Measurements from ENCODE around the gene TIGD7.
"Not testable (repeated sequence)": the region's sequence is repeated elsewhere in the genome, so short reads cannot be mapped to it uniquely, and the experiment has no call there.

The TIGD7 gene

GRCh38 chr16:3282103-3282729 lies 23.0 kb downstream of the TIGD7 start:
- DNase-seq (ENCODE audit: low read depth) = no peak

- DNase-seq (ENCODE audit: low read depth) = no peak
Measured at GRCh38 chr16:3281222-3281820, 23.9 kb downstream of the TIGD7 start.

- DNase-seq (ENCODE audit: low read depth) = no peak
Measured at GRCh38 chr16:3276679-3277078, 28.6 kb downstream of the TIGD7 start.

- no peak for DNase-seq (ENCODE audit: low read depth)
Measured at GRCh38 chr16:3274947-3275346, 30.3 kb downstream of the TIGD7 start.

- DNase-seq (ENCODE audit: low read depth) = no peak
Measured at GRCh38 chr16:3274490-3274889, 30.7 kb downstream of the TIGD7 start.

GRCh38 chr16:3271281-3271680 lies 33.9 kb downstream of the TIGD7 start:
- not testable (repeated sequence) for DNase-seq (ENCODE audit: low read depth)

- DNase-seq (ENCODE audit: low read depth) = not testable (repeated sequence)
Measured at GRCh38 chr16:3270718-3271117, 34.5 kb downstream of the TIGD7 start.

- DNase-seq (ENCODE audit: low read depth) = no peak
Measured at GRCh38 chr16:3268294-3268693, 36.9 kb downstream of the TIGD7 start.

GRCh38 chr16:3266873-3267537 lies 38.2 kb downstream of the TIGD7 start:
- DNase-seq (ENCODE audit: low read depth) = no peak

- DNase-seq (ENCODE audit: low read depth) = peak; percentile 92
Measured at GRCh38 chr16:3264137-3265036, 40.8 kb downstream of the TIGD7 start.

GRCh38 chr16:3262517-3262916 lies 42.7 kb downstream of the TIGD7 start:
- DNase-seq (ENCODE audit: low read depth) = no peak

GRCh38 chr16:3259836-3260235 lies 45.4 kb downstream of the TIGD7 start:
- no peak for DNase-seq (ENCODE audit: low read depth)

- no peak for DNase-seq (ENCODE audit: low read depth)
Measured at GRCh38 chr16:3256866-3257465, 48.3 kb downstream of the TIGD7 start.

GRCh38 chr16:3256146-3256865 lies 48.9 kb downstream of the TIGD7 start, which contains the start of gene MEFV:
Gene MEFV, minus strand, starts transcription at chr16:3256633. Its CDS starts 46 bp downstream, at chr16:3256587.
- DNase-seq (ENCODE audit: low read depth) = no peak

- DNase-seq (ENCODE audit: low read depth) = no peak
Measured at GRCh38 chr16:3254309-3254708, 50.9 kb downstream of the TIGD7 start.

- DNase-seq (ENCODE audit: low read depth) = no peak
Measured at GRCh38 chr16:3252967-3253366, 52.3 kb downstream of the TIGD7 start.

- no peak for DNase-seq (ENCODE audit: low read depth)
Measured at GRCh38 chr16:3249451-3249850, 55.8 kb downstream of the TIGD7 start.

- DNase-seq (ENCODE audit: low read depth) = no peak
Measured at GRCh38 chr16:3249020-3249419, 56.2 kb downstream of the TIGD7 start.

Measured in stimulated activated CD8-positive, alpha-beta memory T cell treated with anti-CD3 and anti-CD28 coated beads, Interleukin-15, amount 100 ng/mL, for 1 hour (primary cell).